ENCODE data around the gene TMEM178A. TPM values are rescaled to one million over a fixed set of nuclear protein-coding genes. Genes with fewer than 3 reads are reported as not detected.
A peak's percentile ranks its signal among the peaks of the same experiment; 100 is the strongest.

The TMEM178A gene
- total RNA-seq, 1 donor from 2014 or later = 19.2 TPM

DNA sequence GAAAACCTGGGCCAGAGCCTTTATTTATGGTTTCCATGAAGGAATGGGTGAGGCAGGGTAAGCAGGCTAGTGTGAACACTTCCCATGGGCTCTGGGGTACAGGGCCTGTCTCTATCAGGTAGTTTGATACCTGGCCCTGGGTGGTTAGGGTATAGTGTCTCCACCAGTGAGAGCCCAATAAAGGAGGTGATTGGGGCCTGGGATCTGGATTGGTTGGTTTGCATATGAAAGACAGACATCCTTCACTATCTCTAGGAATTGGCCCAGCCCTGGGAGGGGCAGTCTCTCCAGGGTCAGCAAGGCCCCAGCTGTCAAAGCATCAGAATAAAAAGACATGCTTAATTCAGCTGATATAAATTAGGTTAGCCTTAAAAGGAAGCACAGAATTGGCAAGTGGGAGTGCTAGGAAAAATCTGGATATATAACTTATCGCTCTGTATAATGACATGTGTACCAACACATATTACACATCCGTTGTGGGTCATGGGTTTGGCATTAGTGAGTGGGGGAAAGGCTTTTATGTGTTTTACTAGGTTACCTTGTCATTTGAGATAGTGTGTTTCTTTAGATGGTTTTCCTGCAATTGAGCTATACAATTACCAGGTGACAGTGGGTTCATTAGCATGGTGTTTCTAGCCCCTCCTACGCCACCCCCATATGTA lies 18.5 kb upstream of the TMEM178A start:
- DNase-seq (ENCODE audit: low spot score) = no peak

DNA sequence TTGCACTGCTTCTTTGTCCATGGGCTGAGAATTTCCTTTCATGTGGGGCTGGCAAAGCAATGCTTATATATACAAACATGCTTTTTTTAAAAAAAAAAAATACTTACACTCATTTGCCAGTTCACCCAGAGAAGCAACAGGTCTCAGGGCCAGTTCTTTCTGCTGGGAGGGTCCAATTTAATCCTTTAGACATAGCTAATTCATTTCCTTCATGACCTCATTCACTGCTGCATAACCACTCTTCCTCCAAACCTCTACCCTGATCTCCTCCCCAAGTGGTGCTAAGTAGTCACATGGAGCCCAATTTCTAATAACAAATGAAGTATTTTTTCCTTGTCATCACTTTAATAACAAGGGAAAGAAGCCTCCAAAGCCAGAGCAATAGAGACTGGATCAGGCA lies 17.1 kb upstream of the TMEM178A start:
- no peaks in the 10 kb centered on the region for H3K9me3 ChIP-seq (ENCODE audit: low read depth)
- no peak overlapping the region for H3K9ac ChIP-seq
- H3K9me3 Mint-ChIP-seq = peaks cover 3% of the 10 kb centered on the region
- no peaks in the 10 kb centered on the region for H3F3A ChIP-seq (ENCODE audit: low read depth)
- H3K4me1 Mint-ChIP-seq = peaks cover 5% of the 10 kb centered on the region
- no peaks in the 10 kb centered on the region for H3K79me2 ChIP-seq (ENCODE audit: low read depth)
- no peak for DNase-seq (ENCODE audit: low spot score)
- no peaks in the 10 kb centered on the region for H3K36me3 Mint-ChIP-seq
- no peak overlapping the region for H3K4me2 ChIP-seq
- H3K27ac Mint-ChIP-seq = no peak overlapping the region
- no peak overlapping the region for H2AFZ ChIP-seq (replicated peaks)
- H3K4me1 ChIP-seq = no peaks in the 10 kb centered on the region
- TF ChIP-seq EZH2phosphoT487 (IDR thresholded peaks at IDR 0.05) (no peak), EZH2 (IDR thresholded peaks at IDR 0.05) (no peak)
- TF ChIP-seq, protein P1, sequence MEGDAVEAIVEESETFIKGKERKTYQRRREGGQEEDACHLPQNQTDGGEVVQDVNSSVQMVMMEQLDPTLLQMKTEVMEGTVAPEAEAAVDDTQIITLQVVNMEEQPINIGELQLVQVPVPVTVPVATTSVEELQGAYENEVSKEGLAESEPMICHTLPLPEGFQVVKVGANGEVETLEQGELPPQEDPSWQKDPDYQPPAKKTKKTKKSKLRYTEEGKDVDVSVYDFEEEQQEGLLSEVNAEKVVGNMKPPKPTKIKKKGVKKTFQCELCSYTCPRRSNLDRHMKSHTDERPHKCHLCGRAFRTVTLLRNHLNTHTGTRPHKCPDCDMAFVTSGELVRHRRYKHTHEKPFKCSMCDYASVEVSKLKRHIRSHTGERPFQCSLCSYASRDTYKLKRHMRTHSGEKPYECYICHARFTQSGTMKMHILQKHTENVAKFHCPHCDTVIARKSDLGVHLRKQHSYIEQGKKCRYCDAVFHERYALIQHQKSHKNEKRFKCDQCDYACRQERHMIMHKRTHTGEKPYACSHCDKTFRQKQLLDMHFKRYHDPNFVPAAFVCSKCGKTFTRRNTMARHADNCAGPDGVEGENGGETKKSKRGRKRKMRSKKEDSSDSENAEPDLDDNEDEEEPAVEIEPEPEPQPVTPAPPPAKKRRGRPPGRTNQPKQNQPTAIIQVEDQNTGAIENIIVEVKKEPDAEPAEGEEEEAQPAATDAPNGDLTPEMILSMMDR (IDR thresholded peaks at IDR 0.05) = no peak
- no peak overlapping the region for H3K4me3 ChIP-seq
- H3K4me3 Mint-ChIP-seq = no peak overlapping the region
- no peaks in the 10 kb centered on the region for H3K36me3 ChIP-seq
- no peak overlapping the region for H3K27ac ChIP-seq
- H4K20me1 ChIP-seq (ENCODE audit: low read depth) = no peaks in the 10 kb centered on the region
- H3K27me3 ChIP-seq = no peaks in the 10 kb centered on the region
- peaks cover 9% of the 10 kb centered on the region for H3K27me3 Mint-ChIP-seq (ENCODE audit: insufficient read depth, low read depth)

More for the DNA sequence above, 18.5 kb upstream of the TMEM178A start:
- no peaks in the 10 kb centered on the region for H4K20me1 ChIP-seq (ENCODE audit: low read depth)
- H3K36me3 Mint-ChIP-seq = no peaks in the 10 kb centered on the region
- no peak overlapping the region for H3K4me3 Mint-ChIP-seq
- peaks cover 9% of the 10 kb centered on the region for H3K27me3 Mint-ChIP-seq (ENCODE audit: insufficient read depth, low read depth)
- no peak overlapping the region for H3K4me2 ChIP-seq
- no peaks in the 10 kb centered on the region for H3K36me3 ChIP-seq
- H3K4me1 Mint-ChIP-seq = peaks cover 10% of the 10 kb centered on the region
- H3K9ac ChIP-seq = no peak overlapping the region
- H3K27ac Mint-ChIP-seq = peak overlapping the region; percentile 11
- TF ChIP-seq EZH2phosphoT487 (IDR thresholded peaks at IDR 0.05) (no peak), EZH2 (IDR thresholded peaks at IDR 0.05) (no peak)
- TF ChIP-seq, protein P1 (IDR thresholded peaks at IDR 0.05) = no peak
- no peaks in the 10 kb centered on the region for H3K9me3 Mint-ChIP-seq
- H3K27ac ChIP-seq = no peak overlapping the region
- no peaks in the 10 kb centered on the region for H3F3A ChIP-seq (ENCODE audit: low read depth)
- H3K9me3 ChIP-seq (ENCODE audit: low read depth) = no peaks in the 10 kb centered on the region
- H2AFZ ChIP-seq (replicated peaks) = no peak overlapping the region
- no peaks in the 10 kb centered on the region for H3K27me3 ChIP-seq
- H3K4me3 ChIP-seq = no peak overlapping the region
- no peaks in the 10 kb centered on the region for H3K79me2 ChIP-seq (ENCODE audit: low read depth)
- H3K4me1 ChIP-seq = no peaks in the 10 kb centered on the region

DNA sequence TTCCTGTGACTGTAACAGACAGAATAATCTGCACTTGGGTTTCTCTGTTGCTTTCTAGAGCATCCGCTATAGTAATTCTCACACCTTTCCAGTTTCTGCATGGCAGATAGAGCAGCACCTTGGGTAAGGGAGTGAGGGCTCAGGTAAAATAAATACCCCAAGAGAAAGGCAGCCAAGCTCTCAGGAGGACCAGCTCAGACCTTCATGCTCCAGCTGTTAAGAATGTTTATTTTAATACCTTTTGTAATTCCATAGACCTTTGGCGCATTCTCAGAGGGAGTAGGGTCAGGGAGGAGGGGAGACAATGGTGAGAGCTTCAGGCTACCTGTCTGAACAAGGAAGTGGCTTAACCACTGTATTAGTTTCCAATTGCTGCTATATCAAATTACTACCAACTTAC lies 16.2 kb upstream of the TMEM178A start:
- Histone ChIP-seq H3K9me3 (ENCODE audit: low read depth) (no peaks in the 10 kb centered on the region), H3K27ac (no peak overlapping the region), H3K79me2 (ENCODE audit: low read depth) (no peaks in the 10 kb centered on the region), H2AFZ (replicated peaks) (no peak overlapping the region), H3K4me2 (no peak overlapping the region), H4K20me1 (ENCODE audit: low read depth) (no peaks in the 10 kb centered on the region), H3K4me3 (no peak overlapping the region), H3F3A (ENCODE audit: low read depth) (no peaks in the 10 kb centered on the region), H3K27me3 (no peaks in the 10 kb centered on the region), H3K36me3 (no peaks in the 10 kb centered on the region), H3K9ac (no peak overlapping the region), H3K4me1 (no peaks in the 10 kb centered on the region)
- Mint-ChIP-seq H3K9me3 (peaks cover 3% of the 10 kb centered on the region), H3K36me3 (peaks cover 2% of the 10 kb centered on the region), H3K4me1 (peaks cover 5% of the 10 kb centered on the region), H3K27ac (no peak overlapping the region), H3K27me3 (ENCODE audit: insufficient read depth, low read depth) (peaks cover 9% of the 10 kb centered on the region), H3K4me3 (no peak overlapping the region)
- TF ChIP-seq, protein P1 (IDR thresholded peaks at IDR 0.05) = no peak
- TF ChIP-seq EZH2 (IDR thresholded peaks at IDR 0.05) (no peak), EZH2phosphoT487 (IDR thresholded peaks at IDR 0.05) (no peak)
- DNase-seq (ENCODE audit: low spot score) = no peak

All from neural progenitor cell (in vitro differentiated cells).